Activated CD8-positive, alpha-beta memory T cell treated with anti-CD3 and anti-CD28 coated beads, Interleukin-2, amount 50 U/mL, for 24 hours (primary cell): Measurements from ENCODE around the gene HOXC10.

ENCODE experiments used
- DNase-seq: peaks from one replicate; pipeline ENCODE4 v3.0.0-alpha.2; 2020; ENCODE audit errors: extremely low read depth

Gene HOXC10

GRCh38 chr12:53950789-53951576 lies 34.0 kb upstream of the HOXC10 start:
- DNase-seq, result no peak

DNA sequence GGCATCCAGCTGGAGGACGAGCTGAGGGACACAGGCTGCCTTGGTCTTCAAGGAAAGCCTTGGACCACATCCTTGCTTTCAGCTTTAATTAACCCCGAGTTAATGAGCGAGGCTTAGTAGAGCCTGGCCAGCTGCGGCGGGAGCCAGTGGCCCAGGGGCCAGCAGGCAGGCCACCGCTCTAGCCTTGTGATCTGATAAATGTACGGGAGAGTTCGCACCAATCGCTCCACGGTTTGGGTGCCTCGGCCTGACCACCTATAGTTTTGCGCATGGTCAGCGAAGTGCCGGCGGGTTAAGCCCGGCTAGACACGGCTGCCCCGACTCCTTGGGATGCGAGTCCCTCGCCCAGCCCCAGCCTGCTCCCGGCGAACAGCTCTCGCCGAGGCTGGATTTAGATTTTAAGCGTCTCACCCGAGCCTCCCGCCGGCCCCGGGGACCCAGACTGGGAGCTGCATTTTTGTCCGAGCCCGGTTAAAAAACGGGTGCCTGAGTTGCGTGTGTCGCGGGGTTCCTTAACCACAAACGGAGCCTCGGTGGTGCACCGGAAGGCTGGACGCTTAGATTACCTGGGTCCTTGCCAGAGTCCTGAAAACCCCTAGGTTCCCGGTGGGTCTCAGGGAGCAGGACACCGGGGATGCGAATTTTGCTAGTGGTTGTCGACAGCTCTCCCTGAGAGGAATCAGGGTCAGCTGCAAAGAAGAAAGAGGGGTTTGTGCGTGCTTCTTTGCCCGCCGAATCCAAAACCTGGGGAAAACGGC lies 33.2 kb upstream of the HOXC10 start:
- DNase-seq, result no peak

- DNase-seq, result no peak
Observed at GRCh38 chr12:53952335-53952694, 32.6 kb upstream of the HOXC10 start.

GRCh38 chr12:53952871-53953734 lies 31.8 kb upstream of the HOXC10 start:
- DNase-seq, result no peak

GRCh38 chr12:53953831-53954693 lies 30.9 kb upstream of the HOXC10 start:
- no peak for DNase-seq

GRCh38 chr12:53954694-53955035 lies 30.3 kb upstream of the HOXC10 start, which contains the start of gene HOXC12:
Gene HOXC12, plus strand, starts transcription at chr12:53954903. Its CDS starts 27 bp downstream, at chr12:53954930.
- no peak for DNase-seq

GRCh38 chr12:53955036-53955775 lies 29.7 kb upstream of the HOXC10 start:
- no peak for DNase-seq

DNA sequence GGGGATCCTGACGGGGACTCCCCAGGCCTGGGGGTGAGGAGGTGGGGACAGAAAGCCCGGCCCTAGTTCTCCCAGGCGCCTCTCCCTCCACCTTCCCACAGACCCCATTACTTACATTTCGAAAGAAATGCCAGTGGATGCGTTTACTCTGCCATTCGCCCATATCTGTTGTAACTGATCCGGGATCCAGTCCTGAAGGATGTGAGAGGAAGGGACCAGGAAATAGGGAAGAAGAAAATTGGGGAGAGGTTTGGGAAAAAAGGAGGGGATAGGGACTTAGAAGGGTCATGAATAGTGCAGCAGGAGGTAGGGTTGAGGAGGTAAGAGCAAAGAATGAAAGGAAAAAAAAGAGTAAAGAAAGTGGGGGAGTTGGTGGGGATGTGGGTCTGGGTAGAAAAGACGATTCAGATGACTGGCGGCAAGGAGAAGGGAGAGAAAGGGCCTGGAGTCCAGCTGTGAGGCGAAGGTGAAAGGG lies 29.1 kb upstream of the HOXC10 start:
- no peak for DNase-seq

GRCh38 chr12:53956251-53956887 lies 28.6 kb upstream of the HOXC10 start:
- DNase-seq, result no peak

- DNase-seq, result no peak
Observed at GRCh38 chr12:53956914-53957536, 27.9 kb upstream of the HOXC10 start.

DNA sequence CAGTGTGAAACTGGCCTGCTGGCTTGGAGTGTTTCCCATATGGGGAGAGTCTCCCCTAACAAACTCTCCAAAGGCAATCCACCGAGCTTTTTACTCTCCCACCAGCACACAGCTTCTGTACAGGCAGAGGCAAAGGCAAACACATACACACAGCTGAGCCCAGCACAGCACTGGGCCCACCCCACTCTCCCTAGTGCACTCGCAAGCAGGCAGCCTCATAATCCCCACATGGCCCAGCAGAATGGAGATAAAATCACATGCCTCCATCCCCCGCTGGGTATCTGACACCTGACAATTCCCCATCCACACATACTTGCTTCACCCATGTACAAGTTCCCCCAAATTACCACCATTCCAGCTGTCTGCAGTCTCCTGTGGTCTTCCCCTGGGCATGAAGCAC lies 26.8 kb upstream of the HOXC10 start:
- no peak for DNase-seq

GRCh38 chr12:53959314-53959713 lies 25.6 kb upstream of the HOXC10 start:
- no peak for DNase-seq

- no peak for DNase-seq
Observed at GRCh38 chr12:53960187-53961024, 24.5 kb upstream of the HOXC10 start.

- no peak for DNase-seq
Observed at GRCh38 chr12:53961025-53961761, 23.8 kb upstream of the HOXC10 start.

- DNase-seq, result no peak
Observed at GRCh38 chr12:53963005-53963404, 21.9 kb upstream of the HOXC10 start.

DNA sequence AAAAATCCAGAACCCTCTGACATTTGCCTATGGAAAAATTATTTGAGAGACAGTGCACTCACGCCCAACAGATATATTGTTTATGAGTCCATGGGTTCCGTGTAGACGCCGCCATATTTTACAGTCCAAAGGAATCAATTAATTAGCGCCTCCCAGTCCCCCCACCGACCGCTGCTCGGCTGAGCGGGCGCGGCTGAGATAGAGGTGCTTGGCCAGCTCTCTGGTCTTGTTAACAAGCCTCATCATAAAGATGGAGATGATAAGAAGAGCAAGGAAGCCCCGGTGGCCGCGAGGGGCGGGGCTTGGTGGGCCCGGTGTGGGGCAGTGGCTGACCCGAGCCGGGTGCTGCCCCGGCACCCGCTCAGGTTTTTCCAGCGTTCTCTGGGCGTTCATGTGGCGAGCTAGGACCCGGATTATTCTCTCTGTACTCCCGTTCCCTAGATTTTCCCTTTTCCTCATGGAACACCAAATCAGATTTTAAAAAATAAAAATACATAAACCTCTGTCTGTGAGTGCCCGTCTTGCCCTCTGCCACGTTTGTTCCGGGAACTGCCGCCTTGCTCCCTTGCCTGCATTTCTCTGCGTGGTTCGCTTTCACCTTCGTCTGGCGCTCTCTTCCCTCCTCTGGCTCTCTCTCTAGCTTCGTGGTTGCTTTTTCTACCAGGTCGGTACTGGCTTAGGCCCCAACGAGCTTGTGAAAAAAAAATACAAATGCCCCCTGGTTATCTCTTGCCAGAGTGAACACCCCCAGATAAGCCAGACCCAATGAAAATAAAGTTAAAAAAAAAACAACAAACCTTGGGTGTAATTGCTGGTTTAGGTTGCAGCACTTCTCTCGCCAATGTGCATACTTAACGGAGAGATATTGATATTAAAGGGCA lies 21.3 kb upstream of the HOXC10 start:
- DNase-seq, result no peak

DNA sequence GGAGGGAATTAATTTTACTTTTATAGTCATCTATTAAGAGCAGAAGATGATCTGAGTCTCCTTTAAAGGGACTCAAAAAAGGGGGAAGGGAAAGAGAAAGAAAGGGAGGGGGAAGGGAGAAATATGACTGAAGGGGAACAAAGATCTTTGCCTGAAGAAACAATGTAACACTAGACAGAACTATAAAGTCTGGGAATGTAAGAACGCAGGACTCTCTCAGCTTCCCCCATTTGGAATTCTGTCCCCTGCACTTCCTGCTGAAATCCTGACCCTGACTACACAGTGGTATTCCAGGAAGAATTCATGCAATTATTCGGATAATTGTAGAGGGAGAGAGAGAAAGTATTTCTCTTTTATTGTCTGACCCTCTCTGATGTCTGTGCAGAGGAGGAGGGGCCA lies 20.6 kb upstream of the HOXC10 start:
- DNase-seq, result no peak
